Measurements from ENCODE around the gene UROC1.

The UROC1 gene

DNA sequence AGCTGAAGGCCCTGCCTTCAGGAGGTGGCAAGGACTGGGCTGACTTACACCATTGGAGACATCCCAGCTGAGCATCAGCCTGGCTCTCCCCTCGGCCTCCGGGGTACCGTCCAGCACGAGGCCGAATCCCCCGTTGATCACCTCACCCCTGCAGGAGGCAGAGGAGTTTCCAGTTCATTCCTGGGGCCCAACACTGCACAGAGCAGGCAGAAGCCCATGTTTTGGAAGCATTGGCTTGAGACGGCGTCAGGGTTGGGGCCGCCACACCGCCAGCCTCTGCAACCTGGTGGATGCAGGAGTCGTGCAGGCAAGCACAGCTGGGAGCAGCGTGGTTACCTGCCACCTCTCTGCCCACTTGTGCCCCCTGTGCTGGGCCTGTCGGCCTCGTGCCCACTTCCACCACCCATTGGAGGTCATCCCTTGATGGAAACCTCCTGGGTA is 34.2 kb downstream of the UROC1 start:
- peaks cover 6 to 8% of the 10 kb centered on the region in 2 donors for H3K4me1 Mint-ChIP-seq
- no peak overlapping the region for H3K27ac Mint-ChIP-seq
- H3K36me3 Mint-ChIP-seq, result no peaks in the 10 kb centered on the region
- ATAC-seq (replicated peaks), result no peak
- no peaks in the 10 kb centered on the region for H3K27me3 Mint-ChIP-seq
- no peak overlapping the region for H3K4me3 Mint-ChIP-seq
- H3K9me3 Mint-ChIP-seq, result no peaks in the 10 kb centered on the region
- DNase-seq, result no peak

DNA sequence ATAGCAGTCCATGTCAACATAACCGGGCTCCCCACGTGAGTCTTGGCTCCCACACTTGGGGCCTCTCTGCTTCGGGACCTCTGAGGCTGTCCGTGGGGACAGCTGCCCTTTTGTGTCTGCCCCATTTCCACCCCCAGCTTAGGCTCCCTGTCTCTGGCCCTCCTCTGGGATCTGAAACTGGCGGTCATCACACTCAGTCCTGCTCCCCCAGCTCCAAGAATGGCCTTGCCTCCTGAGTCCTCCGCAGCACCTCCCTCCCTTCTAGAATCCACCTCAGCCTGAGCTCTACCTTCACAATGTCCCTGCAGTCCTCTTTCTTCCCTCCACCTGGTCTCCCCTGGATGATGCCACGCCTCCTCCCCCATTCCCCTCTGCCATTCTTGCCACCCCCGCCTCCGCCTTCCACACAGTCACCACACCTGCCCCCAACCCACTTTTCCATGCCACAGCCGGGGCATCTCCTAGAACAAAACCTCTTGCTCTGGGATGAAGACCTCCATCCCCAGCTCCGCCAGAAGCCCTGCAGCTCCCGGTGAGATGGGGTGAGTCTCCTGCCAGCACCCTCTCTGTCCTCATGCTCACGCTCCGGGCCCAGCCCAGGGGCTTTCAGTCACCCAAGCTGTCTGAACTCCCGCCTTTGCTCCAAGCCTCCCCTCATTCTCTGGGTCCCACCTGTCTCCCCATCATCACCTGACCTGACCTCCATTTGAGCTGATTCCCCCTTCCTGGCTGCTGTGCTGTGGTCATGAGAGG is 34.9 kb downstream of the UROC1 start:
- no peak for ATAC-seq (replicated peaks)
- Mint-ChIP-seq H3K4me3 (no peak overlapping the region), H3K27me3 (no peaks in the 10 kb centered on the region), H3K27ac (no peak overlapping the region), H3K36me3 (no peaks in the 10 kb centered on the region), H3K4me1 (peaks cover 6 to 8% of the 10 kb centered on the region in 2 donors), H3K9me3 (no peaks in the 10 kb centered on the region)
- DNase-seq, result no peak

DNA sequence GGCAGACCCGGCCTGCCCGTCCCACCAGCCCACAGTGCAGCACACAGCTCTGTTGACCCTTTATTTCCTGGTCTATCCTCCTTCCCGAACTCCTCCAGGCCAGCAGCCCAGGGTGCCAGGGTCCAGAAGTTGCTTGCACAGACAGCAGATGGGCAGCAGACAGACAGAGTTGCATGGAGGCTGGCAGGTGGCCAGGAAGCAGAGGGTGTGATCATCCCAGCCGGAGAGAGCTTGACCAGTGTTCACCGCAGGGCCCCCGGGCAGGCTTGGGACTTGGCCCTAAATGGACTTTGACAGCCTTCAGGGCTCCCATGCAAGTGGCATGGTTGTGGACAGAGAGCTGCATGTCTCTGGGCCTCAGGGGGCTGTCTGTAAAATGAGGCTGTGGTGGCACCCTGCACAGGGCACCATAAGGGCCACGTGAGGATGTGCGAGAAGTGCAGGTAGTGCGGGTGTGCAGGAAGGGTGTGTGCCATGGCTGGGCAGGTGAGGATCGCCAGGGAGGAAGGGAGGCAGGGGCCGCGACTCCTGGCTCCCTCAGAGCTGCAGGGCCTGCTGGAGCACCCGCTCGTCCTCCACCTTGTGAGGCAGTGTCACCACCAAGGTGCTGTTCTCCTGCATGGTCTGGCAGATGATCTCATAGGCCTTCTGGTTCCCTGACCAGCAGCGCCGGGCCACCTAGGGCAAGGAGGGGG is 35.6 kb downstream of the UROC1 start:
- Mint-ChIP-seq H3K9me3 (no peaks in the 10 kb centered on the region), H3K27ac (no peak overlapping the region), H3K4me1 (peaks cover 2 to 7% of the 10 kb centered on the region in 2 donors), H3K36me3 (no peaks in the 10 kb centered on the region), H3K4me3 (no peak overlapping the region), H3K27me3 (no peaks in the 10 kb centered on the region)
- ATAC-seq (replicated peaks) (no peak), DNase-seq (no peak)

DNA sequence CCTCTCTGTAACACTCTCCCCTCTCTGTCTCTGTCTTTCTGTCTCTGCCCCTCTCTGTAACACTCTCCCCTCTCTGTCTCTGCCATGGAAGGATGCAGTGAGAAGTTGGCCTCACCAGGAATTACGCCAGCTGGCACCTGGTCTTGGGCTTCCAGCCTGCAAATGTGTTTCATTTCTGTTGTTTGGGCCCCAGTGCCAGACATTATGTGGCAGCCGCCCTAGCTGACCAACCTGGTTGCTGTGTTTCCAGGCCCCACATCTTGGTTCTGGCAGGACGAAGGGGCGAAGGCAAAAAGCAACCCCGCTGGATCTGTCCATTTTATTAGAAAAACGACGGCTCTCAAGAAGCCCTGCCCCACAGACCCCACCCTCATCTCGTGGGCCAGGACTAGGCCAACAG is 36.7 kb downstream of the UROC1 start:
- Mint-ChIP-seq H3K27me3 (no peaks in the 10 kb centered on the region), H3K9me3 (no peaks in the 10 kb centered on the region), H3K4me3 (no peak overlapping the region), H3K36me3 (no peaks in the 10 kb centered on the region), H3K27ac (no peak overlapping the region), H3K4me1 (peaks cover 5 to 7% of the 10 kb centered on the region in 2 donors)
- no peak for ATAC-seq (replicated peaks)
- DNase-seq, result no peak

DNA sequence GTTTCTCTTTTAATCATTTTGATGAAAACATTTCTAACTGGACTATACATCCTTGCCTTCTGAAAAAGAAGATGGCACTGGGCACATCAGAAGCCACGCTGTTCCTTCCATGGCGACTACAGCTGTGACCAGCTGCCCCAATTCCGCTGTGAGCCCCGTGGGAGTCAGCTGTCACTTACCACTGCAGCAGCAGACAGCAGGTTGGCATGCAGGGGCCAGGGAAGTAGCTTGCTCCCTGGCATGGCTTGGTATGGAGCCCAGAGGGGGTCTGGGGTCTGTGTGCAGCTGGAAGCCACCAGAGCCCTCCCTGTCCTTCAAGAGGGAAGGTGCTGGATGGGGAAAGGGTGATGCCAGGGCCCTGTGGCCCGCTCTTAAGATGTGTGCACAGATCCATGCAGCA is 37.4 kb downstream of the UROC1 start:
- DNase-seq, result no peak
- H3K27ac Mint-ChIP-seq, result no peak overlapping the region
- H3K36me3 Mint-ChIP-seq, result no peaks in the 10 kb centered on the region
- no peaks in the 10 kb centered on the region for H3K9me3 Mint-ChIP-seq
- no peak for ATAC-seq (replicated peaks)
- H3K4me1 Mint-ChIP-seq, result peaks cover 5 to 7% of the 10 kb centered on the region in 2 donors
- H3K27me3 Mint-ChIP-seq, result no peaks in the 10 kb centered on the region
- H3K4me3 Mint-ChIP-seq, result no peak overlapping the region

DNA sequence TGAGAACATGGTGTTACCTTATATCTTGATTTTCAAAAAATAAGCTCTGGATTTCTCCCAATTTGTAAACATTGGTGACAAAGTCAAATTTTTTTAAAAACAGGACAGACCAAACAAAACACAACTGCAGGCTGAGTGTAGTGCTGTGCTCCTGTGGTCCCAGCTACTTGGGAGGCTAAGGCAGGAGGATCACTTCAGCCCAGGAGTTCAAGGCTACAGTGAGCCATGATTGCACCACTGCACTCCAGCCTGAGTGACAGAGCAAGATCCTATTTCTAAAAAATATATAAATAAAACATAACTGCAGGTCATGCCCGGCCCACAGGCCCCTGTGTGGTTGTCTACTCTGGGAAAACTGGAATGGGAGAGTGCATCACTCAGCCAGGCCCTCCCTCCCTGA is 37.9 kb downstream of the UROC1 start:
- Mint-ChIP-seq H3K27me3 (no peaks in the 10 kb centered on the region), H3K4me1 (peaks cover 7 to 10% of the 10 kb centered on the region in 2 donors), H3K9me3 (no peaks in the 10 kb centered on the region), H3K27ac (no peak overlapping the region), H3K36me3 (no peaks in the 10 kb centered on the region), H3K4me3 (no peak overlapping the region)
- ATAC-seq (replicated peaks) (no peak), DNase-seq (no peak)

DNA sequence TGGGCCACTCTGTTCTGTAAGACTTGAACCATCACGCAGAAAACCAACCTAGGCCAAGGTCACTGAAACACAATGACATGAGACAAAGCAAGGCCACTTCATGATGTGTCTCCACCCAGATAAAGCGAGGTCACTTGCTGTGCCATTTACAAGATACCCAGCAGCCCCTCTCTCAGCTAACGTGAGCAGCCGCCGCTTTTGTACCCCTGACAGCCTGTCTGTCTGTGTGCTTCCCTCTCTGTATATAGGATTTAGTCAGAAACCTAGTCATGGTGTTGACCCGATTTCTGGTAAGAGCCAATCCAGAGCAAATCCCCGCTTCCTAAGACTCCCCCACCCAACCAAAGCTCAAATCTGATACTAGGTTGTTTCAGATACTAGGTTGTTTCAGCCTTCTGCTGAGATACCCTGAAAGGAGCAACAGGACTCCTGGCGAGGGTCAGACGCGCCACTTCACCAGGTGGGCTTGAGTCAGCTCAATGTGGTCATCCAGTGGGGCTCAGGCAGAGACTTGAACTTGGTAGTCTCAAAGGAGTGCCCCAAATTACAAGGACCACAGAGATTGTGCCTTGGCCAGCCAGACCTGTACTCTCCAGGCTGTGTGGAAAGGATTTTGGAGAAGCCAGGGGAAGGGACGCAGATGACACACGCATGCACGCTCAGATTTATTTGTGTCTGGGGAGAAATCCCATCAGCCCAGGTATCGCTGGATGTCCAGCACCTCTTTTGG is 38.8 kb downstream of the UROC1 start:
- Mint-ChIP-seq H3K9me3 (no peaks in the 10 kb centered on the region), H3K27ac (no peak overlapping the region), H3K36me3 (peaks cover 0 to 1% of the 10 kb centered on the region in 2 donors), H3K4me1 (peaks cover 9 to 19% of the 10 kb centered on the region in 2 donors), H3K27me3 (no peaks in the 10 kb centered on the region), H3K4me3 (no peak overlapping the region)
- no peak for ATAC-seq (replicated peaks)
- no peak for DNase-seq

DNA sequence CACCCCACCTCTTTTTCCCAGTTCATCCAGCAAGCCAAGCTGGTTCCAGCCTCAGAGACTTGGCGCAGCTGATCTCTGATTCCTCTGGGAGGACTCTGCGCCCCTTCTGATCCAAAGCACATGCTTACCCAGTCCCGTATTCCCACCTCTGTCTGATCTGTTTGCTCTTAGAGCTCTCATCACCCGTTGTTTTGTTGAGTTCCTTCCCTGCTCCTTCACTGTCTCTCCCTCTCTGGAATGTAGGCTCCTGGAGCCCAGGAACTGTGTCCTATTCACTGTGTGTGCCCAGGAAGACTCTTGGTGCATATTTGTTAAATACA is 40.6 kb downstream of the UROC1 start:
- Mint-ChIP-seq H3K36me3 (peaks cover 13 to 17% of the 10 kb centered on the region in 2 donors), H3K4me3 (peak overlapping the region; percentile 86), H3K9me3 (no peaks in the 10 kb centered on the region), H3K4me1 (peaks cover 25 to 37% of the 10 kb centered on the region in 2 donors), H3K27ac (no peak overlapping the region), H3K27me3 (no peaks in the 10 kb centered on the region)
- ATAC-seq (replicated peaks) (no peak), DNase-seq (no peak)

DNA sequence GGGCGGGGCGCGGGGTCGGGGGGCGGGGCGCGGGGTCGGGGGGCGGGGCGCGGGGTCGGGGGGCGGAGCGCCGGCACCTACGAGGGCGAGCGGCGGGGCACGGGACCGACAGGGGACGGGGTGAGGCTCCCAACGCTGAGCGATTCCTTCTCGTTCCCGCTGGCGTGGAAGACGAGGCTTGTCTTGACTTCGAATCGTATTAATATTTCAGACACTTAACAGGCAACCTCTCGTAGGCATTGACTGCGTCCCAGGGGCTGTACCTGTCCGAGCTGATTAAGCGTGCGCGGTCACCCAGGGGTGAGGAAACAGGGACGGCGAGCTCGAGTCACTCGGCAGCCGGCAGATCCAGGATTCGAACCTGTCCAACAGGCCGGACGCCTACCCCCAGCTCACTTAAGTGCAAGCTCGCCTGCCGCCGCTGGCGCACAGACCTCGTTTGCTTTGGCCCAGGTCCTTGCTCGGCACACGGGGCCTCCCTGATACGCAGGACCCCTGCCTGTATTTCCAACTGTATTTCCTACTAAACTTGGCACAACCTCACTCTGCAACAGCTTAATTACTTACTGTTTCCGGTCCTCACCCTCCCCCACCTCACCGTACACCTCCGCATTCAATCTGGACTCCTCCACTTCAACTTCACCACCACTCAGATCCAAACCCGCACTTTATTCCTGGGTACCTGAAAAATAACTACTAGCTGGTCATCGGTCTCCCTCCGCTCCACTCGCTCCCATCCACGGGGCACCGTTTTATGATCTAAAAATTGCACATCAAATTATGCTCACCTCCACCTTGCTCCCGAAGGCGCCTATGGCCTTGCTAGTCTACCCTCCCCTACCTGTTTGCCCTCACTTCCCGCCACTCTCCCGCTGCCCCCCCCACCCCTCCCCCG is 41.2 kb downstream of the UROC1 start:
- Mint-ChIP-seq H3K4me1 (peaks cover 25 to 38% of the 10 kb centered on the region in 2 donors), H3K36me3 (peaks cover 13 to 17% of the 10 kb centered on the region in 2 donors), H3K9me3 (no peaks in the 10 kb centered on the region), H3K27ac (peak overlapping the region; percentile 83), H3K27me3 (no peaks in the 10 kb centered on the region), H3K4me3 (peak overlapping the region; percentile 86)
- DNase-seq (peak; percentile 49), ATAC-seq (replicated peaks) (peak; percentile 27 to 38)

DNA sequence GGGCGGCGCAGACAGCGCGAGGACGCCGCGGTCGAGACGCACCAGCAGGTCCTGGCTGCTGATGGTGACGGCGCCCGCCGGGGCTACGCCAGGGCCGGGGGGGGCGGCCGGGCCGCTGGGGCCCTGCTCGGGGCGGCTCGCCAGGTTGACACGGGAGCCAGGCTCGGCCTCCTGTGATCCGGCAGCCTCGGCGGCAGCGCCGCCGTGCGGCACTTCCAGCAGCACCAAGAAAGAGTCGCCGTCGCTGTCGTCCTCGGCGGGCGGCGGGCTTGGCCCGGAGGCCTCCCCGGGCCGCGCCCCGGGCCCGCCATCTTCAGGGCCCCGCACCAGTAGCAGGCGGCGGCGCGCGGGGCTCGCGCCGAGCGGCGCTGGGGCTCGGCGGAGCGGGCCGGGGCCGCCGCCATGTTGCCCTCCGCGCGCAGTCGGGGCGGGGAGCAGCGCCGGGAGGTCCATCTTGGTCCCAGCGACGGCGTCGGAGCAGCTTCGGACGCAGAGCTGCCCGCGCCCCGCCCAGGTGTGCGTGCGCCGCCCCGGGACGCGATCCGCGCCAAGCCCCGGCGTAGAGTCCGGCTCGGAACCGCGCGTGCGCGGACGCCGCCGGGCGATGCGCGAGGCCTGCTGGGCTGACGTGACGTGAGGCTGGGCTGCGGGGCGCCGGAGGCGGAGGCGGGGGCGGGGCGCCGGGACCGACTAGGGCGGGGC is 42.0 kb downstream of the UROC1 start, which contains the start of gene ZXDC:
Gene ZXDC (minus strand): TSS at position 479 of the 702 bp plus-strand sequence. CDS start 26 bp downstream, at position 453.
- peaks cover 25 to 38% of the 10 kb centered on the region in 2 donors for H3K4me1 Mint-ChIP-seq
- H3K27me3 Mint-ChIP-seq, result no peaks in the 10 kb centered on the region
- peak; percentile 85 to 86 for ATAC-seq (replicated peaks)

DNA sequence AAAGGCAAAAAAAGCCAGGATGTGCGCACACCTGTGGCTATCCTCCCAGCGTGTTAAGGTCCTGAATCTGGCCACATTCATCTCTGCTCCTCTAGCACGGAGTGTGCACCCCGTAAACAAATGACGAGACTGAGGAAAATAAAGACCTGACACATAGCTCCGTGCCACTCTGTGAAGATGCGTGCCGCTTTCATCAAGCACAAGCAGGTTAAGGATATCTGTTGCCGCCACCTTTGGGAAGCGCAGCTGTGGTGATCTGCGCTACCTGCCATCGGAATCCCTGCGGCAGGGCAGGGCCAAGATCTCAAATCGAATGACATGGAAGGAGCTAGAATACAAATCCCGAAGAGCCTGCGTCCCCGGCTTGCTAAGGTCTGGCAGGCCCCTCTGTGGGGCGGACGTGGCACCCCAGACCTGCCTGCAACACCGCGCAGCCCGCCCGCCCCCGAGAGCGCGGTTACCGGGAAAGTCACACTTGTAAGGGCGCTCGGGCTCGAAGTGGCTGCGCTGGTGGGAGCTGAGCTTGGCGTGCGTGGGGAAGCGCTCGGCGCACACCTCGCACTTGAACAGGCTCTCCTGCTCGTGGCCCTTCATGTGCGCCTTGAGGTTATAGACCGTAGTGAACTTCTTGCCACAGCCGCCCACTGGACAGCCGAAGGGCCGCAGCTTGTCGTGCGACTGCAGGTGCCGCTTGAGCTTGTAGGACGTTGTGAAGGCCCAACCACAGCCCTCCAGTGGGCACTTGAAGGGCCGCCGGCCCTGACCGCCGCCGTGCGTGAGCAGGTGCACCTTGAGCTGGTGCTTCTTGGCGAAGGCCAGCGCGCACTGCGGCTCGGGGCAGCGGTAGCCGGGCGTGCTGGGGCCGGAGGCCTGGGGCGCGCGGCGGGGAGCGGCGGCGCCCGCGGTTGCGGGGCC is 42.8 kb downstream of the UROC1 start:
- no peaks in the 10 kb centered on the region for H3K27me3 Mint-ChIP-seq
- peak overlapping the region; percentile 88 to 89 for H3K4me3 Mint-ChIP-seq
- DNase-seq, result peak; percentile 43
- ATAC-seq (replicated peaks), result peak; percentile 17 to 22
- peak overlapping the region; percentile 92 for H3K27ac Mint-ChIP-seq
- H3K36me3 Mint-ChIP-seq, result peaks cover 20 to 27% of the 10 kb centered on the region in 2 donors
- H3K4me1 Mint-ChIP-seq, result peaks cover 26 to 39% of the 10 kb centered on the region in 2 donors
- no peaks in the 10 kb centered on the region for H3K9me3 Mint-ChIP-seq

More for the DNA sequence above, 42.0 kb downstream of the UROC1 start, which contains the start of gene ZXDC:
- Mint-ChIP-seq H3K36me3 (peaks cover 17 to 19% of the 10 kb centered on the region in 2 donors), H3K27ac (peak within 1 kb of the TSS; percentile 92), H3K4me3 (peak within 1 kb of the TSS; percentile 88 to 89), H3K9me3 (no peaks in the 10 kb centered on the region)
- peak; percentile 92 for DNase-seq

DNA sequence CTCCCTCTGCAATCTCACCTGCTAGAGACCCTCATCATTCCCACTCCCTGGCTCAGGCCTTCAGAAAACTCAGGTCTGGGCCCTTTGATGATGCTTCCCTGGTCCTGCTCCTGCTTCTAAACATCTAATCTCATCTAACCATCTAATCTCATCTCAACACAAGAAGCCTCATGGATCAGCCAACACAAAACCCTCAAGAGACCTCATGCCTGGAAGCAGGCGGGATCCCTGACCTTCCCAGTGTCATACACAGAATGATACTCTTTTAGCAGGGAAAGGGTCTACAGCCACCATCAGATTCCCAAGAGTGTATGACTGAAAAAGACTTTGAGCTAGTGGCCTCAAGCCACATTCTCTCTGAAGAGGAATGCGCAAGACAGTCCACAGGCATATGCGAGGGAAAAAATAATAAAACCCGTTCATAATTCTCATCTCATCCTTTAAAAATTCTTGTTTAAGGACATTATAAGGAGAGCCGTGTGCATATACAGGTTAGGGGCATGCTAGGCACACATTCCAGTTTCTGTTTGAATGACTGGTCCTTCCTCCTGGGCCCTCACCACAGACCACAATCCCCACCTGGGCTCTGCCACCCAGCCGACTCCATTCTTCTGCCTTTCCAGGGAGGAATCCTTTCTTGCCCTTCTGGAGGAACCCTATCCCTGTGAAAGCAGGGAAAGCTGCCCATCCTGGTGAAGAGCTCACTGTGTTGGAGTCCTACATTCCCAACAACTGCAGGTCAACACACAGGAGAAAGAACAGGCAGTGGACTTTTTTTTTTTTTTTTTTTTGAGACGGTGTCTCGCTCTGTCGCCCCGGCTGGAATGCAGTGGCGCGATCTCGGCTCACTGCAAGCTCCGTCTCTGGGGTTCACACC is 44.0 kb downstream of the UROC1 start:
- ATAC-seq (replicated peaks), result no peak

More for the DNA sequence above, 44.0 kb downstream of the UROC1 start:
- no peak for DNase-seq
- peaks cover 33 to 51% of the 10 kb centered on the region in 2 donors for H3K4me1 Mint-ChIP-seq
- peak overlapping the region; percentile 88 to 89 for H3K4me3 Mint-ChIP-seq
- no peaks in the 10 kb centered on the region for H3K9me3 Mint-ChIP-seq
- no peaks in the 10 kb centered on the region for H3K27me3 Mint-ChIP-seq
- H3K36me3 Mint-ChIP-seq, result peaks cover 33 to 38% of the 10 kb centered on the region in 2 donors
- no peak overlapping the region for H3K27ac Mint-ChIP-seq
